ENCODE data around the gene TMEM120A.

GRCh38 chr7:75988568-75989499, 5.6 kb downstream of the TMEM120A start:
- TF ChIP-seq POLR2A (IDR thresholded peaks at IDR 0.05; ENCODE audit: low read length), result no peak
- TF ChIP-seq GATA1 (IDR thresholded peaks at IDR 0.05; ENCODE audit: low read depth, low read length), result no peak

Data from erythroblast (primary cell).